Measurements from ENCODE around the gene CNOT6.
A peak's percentile ranks its signal among the peaks of the same experiment; 100 is the strongest.

The CNOT6 gene

GRCh38 chr5:180618829-180619562 lies 124.8 kb downstream of the CNOT6 start:
- Histone ChIP-seq H3K36me3 (ENCODE audit: insufficient read depth, low read length) (no peaks in the 10 kb centered on the region), H3K4me1 (ENCODE audit: insufficient read depth, low read length) (peaks cover 4% of the 10 kb centered on the region), H3K27ac (ENCODE audit: low read length) (no peak overlapping the region), H4K20me1 (ENCODE audit: insufficient read depth, low read length) (no peaks in the 10 kb centered on the region; the same call in 1 of the 2 replicates), H3K27me3 (ENCODE audit: insufficient read depth, low read length, poor library complexity) (no peaks in the 10 kb centered on the region), H2AFZ (ENCODE audit: low read depth, low read length) (no peak overlapping the region), H3K79me2 (ENCODE audit: insufficient read depth, low read length) (no peaks in the 10 kb centered on the region), H3K4me3 (ENCODE audit: low read depth in 1 of 2, low read length in 2 of 2) (no peak overlapping the region), H3K4me2 (ENCODE audit: insufficient read depth, low read length) (no peak overlapping the region), H3K9ac (ENCODE audit: low read depth, low read length) (no peak overlapping the region), H3K9me3 (ENCODE audit: insufficient read depth, low read length, severe bottlenecking) (no peaks in the 10 kb centered on the region)
- no peak for ATAC-seq (ENCODE audit: insufficient read depth, low read depth)
- TF ChIP-seq EZH2 (IDR thresholded peaks at IDR 0.05; ENCODE audit: borderline replicate concordance, low read depth, low read length, severe bottlenecking) = no peak
- TF ChIP-seq CTCF (IDR thresholded peaks at IDR 0.05; ENCODE audit: borderline replicate concordance, extremely low read depth, low read length, poor library complexity, severe bottlenecking) = peak; percentile 13
- no peak for DNase-seq

DNA sequence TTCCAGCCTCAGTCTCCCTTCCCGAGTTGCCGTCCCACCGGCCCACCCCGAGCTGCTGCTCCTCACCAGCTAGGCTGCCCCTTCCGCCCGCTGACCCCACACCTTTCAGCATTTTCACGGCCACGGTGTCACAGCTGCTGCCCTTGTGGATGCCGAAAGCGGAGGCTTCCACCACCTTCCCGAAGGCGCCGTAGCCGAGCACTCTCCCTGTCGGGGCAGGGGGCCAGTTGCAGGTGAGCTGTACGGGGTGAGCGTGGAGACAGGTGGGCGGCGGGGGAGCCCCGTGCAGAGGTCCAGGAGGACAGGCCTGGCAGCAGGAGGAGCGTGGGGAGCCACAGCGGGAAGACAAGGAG lies 125.4 kb downstream of the CNOT6 start:
- H4K20me1 ChIP-seq (ENCODE audit: insufficient read depth, low read length) = no peaks in the 10 kb centered on the region; the same call in 1 of the 2 replicates
- H3K79me2 ChIP-seq (ENCODE audit: insufficient read depth, low read length) = no peaks in the 10 kb centered on the region
- no peaks in the 10 kb centered on the region for H3K27me3 ChIP-seq (ENCODE audit: insufficient read depth, low read length, poor library complexity)
- no peak overlapping the region for H3K27ac ChIP-seq (ENCODE audit: low read length)
- TF ChIP-seq CTCF (IDR thresholded peaks at IDR 0.05; ENCODE audit: borderline replicate concordance, extremely low read depth, low read length, poor library complexity, severe bottlenecking) (no peak), EZH2 (IDR thresholded peaks at IDR 0.05; ENCODE audit: borderline replicate concordance, low read depth, low read length, severe bottlenecking) (no peak)
- H3K36me3 ChIP-seq (ENCODE audit: insufficient read depth, low read length) = no peaks in the 10 kb centered on the region
- peaks cover 4% of the 10 kb centered on the region for H3K4me1 ChIP-seq (ENCODE audit: insufficient read depth, low read length)
- H3K9ac ChIP-seq (ENCODE audit: low read depth, low read length) = no peak overlapping the region
- ATAC-seq (ENCODE audit: insufficient read depth, low read depth) (no peak), DNase-seq (no peak)
- no peak overlapping the region for H3K4me2 ChIP-seq (ENCODE audit: insufficient read depth, low read length)
- no peaks in the 10 kb centered on the region for H3K9me3 ChIP-seq (ENCODE audit: insufficient read depth, low read length, severe bottlenecking)
- no peak overlapping the region for H2AFZ ChIP-seq (ENCODE audit: low read depth, low read length)
- no peak overlapping the region for H3K4me3 ChIP-seq (ENCODE audit: low read depth in 1 of 2, low read length in 2 of 2)

DNA sequence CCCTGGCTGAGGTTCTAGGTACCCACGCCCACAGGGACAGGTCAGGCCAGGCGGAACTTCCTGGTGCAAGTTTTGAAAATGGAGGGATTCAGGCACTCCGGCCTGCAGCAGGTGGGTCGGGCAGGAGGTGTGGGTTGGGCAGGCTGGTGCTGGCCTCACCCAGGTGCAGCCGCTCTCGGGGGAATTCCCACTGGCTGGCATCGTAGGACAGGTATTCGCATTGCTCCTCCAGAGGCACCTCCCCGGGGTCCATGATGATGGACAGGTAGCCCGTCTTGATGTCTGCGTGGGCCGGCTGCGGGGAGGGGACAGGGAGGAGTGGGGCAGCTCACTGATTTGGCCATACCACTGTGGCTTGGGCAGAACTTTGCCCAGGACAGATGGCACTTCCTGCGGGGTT lies 125.8 kb downstream of the CNOT6 start:
- H3K9me3 ChIP-seq (ENCODE audit: insufficient read depth, low read length, severe bottlenecking) = no peaks in the 10 kb centered on the region
- no peak overlapping the region for H3K27ac ChIP-seq (ENCODE audit: low read length)
- no peak overlapping the region for H3K9ac ChIP-seq (ENCODE audit: low read depth, low read length)
- DNase-seq (no peak), ATAC-seq (ENCODE audit: insufficient read depth, low read depth) (no peak)
- H3K4me3 ChIP-seq (ENCODE audit: low read depth in 1 of 2, low read length in 2 of 2) = no peak overlapping the region
- H2AFZ ChIP-seq (ENCODE audit: low read depth, low read length) = no peak overlapping the region
- no peaks in the 10 kb centered on the region for H4K20me1 ChIP-seq (ENCODE audit: insufficient read depth, low read length)
- no peak for TF ChIP-seq CTCF (IDR thresholded peaks at IDR 0.05; ENCODE audit: borderline replicate concordance, extremely low read depth, low read length, poor library complexity, severe bottlenecking)
- peaks cover 4% of the 10 kb centered on the region for H3K4me1 ChIP-seq (ENCODE audit: insufficient read depth, low read length)
- H3K36me3 ChIP-seq (ENCODE audit: insufficient read depth, low read length) = no peaks in the 10 kb centered on the region
- H3K27me3 ChIP-seq (ENCODE audit: insufficient read depth, low read length, poor library complexity) = no peaks in the 10 kb centered on the region
- H3K79me2 ChIP-seq (ENCODE audit: insufficient read depth, low read length) = no peaks in the 10 kb centered on the region
- no peak overlapping the region for H3K4me2 ChIP-seq (ENCODE audit: insufficient read depth, low read length)
